ENCODE results near the gene CATSPER4. TPM values are rescaled to one million over a fixed set of nuclear protein-coding genes. Genes with fewer than 3 reads are reported as not detected.

Gene CATSPER4
- total RNA-seq, 4 donors from 2014 or later = not detected

- H3K4me1 ChIP-seq = no peaks in the 10 kb centered on the region
- H3K36me3 ChIP-seq = no peaks in the 10 kb centered on the region
- no peak overlapping the region for H3K4me3 ChIP-seq
- H3K9me3 ChIP-seq = no peaks in the 10 kb centered on the region
- no peaks in the 10 kb centered on the region for H3K27me3 ChIP-seq
- 78 to 93% methylated on average over 5 of the region's 5 CpGs for WGBS, 2 donors
- H3K27ac ChIP-seq = no peak overlapping the region
- no peak for TF ChIP-seq EP300 (IDR thresholded peaks at IDR 0.05)
- no peak for TF ChIP-seq POLR2A (IDR thresholded peaks at IDR 0.05)
- TF ChIP-seq CTCF (IDR thresholded peaks at IDR 0.05) = no peak
- no peak for DNase-seq (ENCODE audit: low spot score in 2 of 2)
Observed at GRCh38 chr1:26210147-26210870, 19.9 kb downstream of the CATSPER4 start.

GRCh38 chr1:26212726-26213125 lies 22.3 kb downstream of the CATSPER4 start:
- no peaks in the 10 kb centered on the region for H3K36me3 ChIP-seq
- 83 to 85% methylated on average over 5 of the region's 5 CpGs for WGBS, 2 donors
- no peaks in the 10 kb centered on the region for H3K9me3 ChIP-seq
- H3K27ac ChIP-seq = no peak overlapping the region
- H3K4me1 ChIP-seq = no peaks in the 10 kb centered on the region
- H3K4me3 ChIP-seq = no peak overlapping the region
- TF ChIP-seq EP300 (IDR thresholded peaks at IDR 0.05) = no peak
- TF ChIP-seq CTCF (IDR thresholded peaks at IDR 0.05) = no peak
- peaks cover 0 to 7% of the 10 kb centered on the region in 2 donors for H3K27me3 ChIP-seq
- DNase-seq (ENCODE audit: low spot score in 2 of 2) = no peak

GRCh38 chr1:26213335-26213905 lies 23.0 kb downstream of the CATSPER4 start:
- Histone ChIP-seq H3K27ac (no peak overlapping the region), H3K36me3 (no peaks in the 10 kb centered on the region), H3K4me3 (no peak overlapping the region), H3K9me3 (no peaks in the 10 kb centered on the region), H3K27me3 (peaks cover 0 to 14% of the 10 kb centered on the region in 2 donors), H3K4me1 (no peaks in the 10 kb centered on the region)
- WGBS, 2 donors = 78 to 83% methylated on average over 6 of the region's 6 CpGs
- no peak for DNase-seq (ENCODE audit: low spot score in 2 of 2)
- TF ChIP-seq EP300 (IDR thresholded peaks at IDR 0.05) = no peak

- 25 to 41% methylated on average over 3 of the region's 3 CpGs for WGBS, 2 donors
- DNase-seq (ENCODE audit: low spot score in 2 of 2) = no peak
- Histone ChIP-seq H3K9me3 (no peaks in the 10 kb centered on the region), H3K27ac (no peak overlapping the region), H3K4me1 (no peaks in the 10 kb centered on the region), H3K4me3 (no peak overlapping the region), H3K27me3 (peaks cover 0 to 14% of the 10 kb centered on the region in 2 donors), H3K36me3 (no peaks in the 10 kb centered on the region)
- TF ChIP-seq CTCF (IDR thresholded peaks at IDR 0.05) = no peak
- no peak for TF ChIP-seq EP300 (IDR thresholded peaks at IDR 0.05)
- TF ChIP-seq POLR2A (IDR thresholded peaks at IDR 0.05) = no peak
Observed at GRCh38 chr1:26215246-26215645, 24.8 kb downstream of the CATSPER4 start.

GRCh38 chr1:26218906-26219494 lies 28.6 kb downstream of the CATSPER4 start:
- no peaks in the 10 kb centered on the region for H3K4me1 ChIP-seq
- TF ChIP-seq POLR2A (IDR thresholded peaks at IDR 0.05) (no peak), CTCF (IDR thresholded peaks at IDR 0.05) (no peak), EP300 (IDR thresholded peaks at IDR 0.05) (no peak)
- H3K27me3 ChIP-seq = peaks cover 0 to 23% of the 10 kb centered on the region in 2 donors
- no peak for DNase-seq (ENCODE audit: low spot score in 2 of 2)
- WGBS, 2 donors = 52 to 56% methylated on average over 11 of the region's 11 CpGs
- H3K9me3 ChIP-seq = no peaks in the 10 kb centered on the region
- H3K4me3 ChIP-seq = no peak overlapping the region
- no peak overlapping the region for H3K27ac ChIP-seq
- no peaks in the 10 kb centered on the region for H3K36me3 ChIP-seq
